T47D (cell line): ENCODE measurements around the gene AGPAT3.

Source experiments
- DNase-seq, 2 experiments: peaks; one replicate each; pipeline versions ENCODE4 v3.0.0 to v3.0.0-alpha.2; 2011 to 2012; ENCODE audit warnings: low read depth in 1 of 2, low spot score in 1 of 2
- JUND ChIP-seq: IDR thresholded peaks from 2 replicates; pipeline ENCODE4 v1.6.1; 2012; ENCODE audit warnings: low read depth
- in situ Hi-C: cut with HindIII; loops from 2 replicates; pipeline ENCODE4 v1.10.0; 2016; ENCODE audit warnings: low sequenced_read_pairs, low pct_unique_long_range_greater_than_20kb

AGPAT3 gene

DNA sequence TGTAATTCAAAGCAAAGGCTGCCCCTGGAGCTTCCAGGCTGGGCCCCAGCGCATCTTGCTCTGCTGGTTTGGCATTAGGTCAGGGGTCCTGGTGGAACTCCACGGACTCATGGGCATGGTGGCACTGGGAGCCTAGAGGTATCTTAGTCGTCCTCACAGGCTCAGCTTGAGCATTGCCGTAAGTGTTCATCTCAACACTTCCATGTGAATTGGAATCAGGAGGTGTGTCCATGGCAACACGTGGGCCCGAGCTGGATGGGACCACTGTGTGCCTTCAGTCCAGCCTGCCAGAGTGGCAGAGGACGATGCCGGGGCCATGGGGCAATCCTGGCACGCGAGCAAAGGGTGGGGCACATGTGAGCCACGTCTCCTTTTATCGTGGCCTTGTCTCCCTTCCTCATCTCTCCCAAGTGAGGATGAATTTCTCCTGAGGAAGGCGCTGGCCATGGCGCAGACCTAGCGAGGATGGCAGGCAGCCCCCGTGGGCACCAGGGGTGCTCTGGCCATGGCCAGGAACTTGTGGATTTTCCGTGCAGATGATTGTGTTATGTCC is 47.0 kb downstream of the AGPAT3 start:
- TF ChIP-seq JUND, result no peak
- in situ Hi-C loops, result no loop called here
- DNase-seq, result no peak

GRCh38 chr21:43912500-43912899 is 47.5 kb downstream of the AGPAT3 start:
- no peak for TF ChIP-seq JUND
- DNase-seq, result no peak
- in situ Hi-C loops, result no loop called here

DNA sequence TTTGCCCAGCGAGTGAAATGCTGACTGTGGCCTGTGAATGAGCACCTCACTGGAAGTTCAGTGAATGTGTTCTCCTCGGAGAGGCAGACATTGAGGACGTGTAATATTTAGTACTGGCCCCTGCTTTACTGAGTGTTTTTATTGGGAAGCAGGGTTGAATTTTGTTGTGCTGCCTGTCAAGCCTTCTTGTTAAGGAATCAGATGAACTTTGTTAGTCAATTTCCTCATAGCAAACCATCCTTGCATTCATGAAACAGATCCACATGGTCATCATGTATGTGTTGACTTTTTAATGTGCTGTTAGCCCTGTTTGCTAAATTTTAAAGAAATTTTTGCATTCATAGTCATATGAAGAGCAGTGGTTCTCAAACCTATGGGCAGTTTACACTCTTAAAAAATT is 47.9 kb downstream of the AGPAT3 start:
- no peak for TF ChIP-seq JUND
- in situ Hi-C loops, result no loop called here
- DNase-seq, result no peak

DNA sequence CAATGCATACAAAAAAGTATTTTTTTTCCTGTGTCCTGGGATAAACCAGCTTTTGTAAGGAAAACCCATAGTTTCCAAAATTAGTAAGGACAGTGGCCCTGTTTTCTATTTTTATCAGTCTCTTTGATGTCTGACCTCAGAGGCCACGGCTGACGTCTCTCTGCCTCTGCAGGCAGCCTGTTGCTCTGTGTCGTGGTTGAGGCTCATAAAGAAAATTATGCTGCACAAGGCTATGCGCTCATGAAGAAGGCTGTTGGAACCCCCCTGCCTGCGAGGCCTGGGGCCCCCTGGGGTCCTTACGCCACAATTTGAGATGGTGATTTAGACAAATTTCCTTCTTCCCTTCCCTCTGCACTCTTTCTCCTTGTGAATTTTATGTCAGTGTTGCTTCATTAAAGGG is 48.9 kb downstream of the AGPAT3 start:
- in situ Hi-C loops, result no loop called here
- TF ChIP-seq JUND, result no peak
- DNase-seq, result no peak

DNA sequence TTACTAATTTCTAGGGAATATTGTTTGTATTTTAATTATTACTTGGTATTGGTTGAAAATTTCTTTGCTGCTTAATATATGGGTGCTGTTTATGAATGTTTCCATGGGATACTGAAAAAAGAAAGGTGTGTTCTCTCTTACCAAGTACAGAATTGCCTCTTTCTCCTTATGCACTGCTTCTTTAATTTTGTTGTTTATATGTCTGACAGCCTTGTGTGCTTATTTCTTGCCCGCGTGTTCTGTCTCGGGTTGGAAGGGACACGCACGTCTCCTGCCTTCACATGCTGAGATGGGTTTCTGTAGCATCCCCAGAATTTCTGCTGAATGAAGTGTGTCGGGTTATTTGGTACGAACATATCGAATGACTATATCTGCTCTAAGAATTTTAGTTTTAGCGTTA is 51.1 kb downstream of the AGPAT3 start:
- no peak for TF ChIP-seq JUND
- in situ Hi-C loops, result no loop called here
- no peak for DNase-seq

DNA sequence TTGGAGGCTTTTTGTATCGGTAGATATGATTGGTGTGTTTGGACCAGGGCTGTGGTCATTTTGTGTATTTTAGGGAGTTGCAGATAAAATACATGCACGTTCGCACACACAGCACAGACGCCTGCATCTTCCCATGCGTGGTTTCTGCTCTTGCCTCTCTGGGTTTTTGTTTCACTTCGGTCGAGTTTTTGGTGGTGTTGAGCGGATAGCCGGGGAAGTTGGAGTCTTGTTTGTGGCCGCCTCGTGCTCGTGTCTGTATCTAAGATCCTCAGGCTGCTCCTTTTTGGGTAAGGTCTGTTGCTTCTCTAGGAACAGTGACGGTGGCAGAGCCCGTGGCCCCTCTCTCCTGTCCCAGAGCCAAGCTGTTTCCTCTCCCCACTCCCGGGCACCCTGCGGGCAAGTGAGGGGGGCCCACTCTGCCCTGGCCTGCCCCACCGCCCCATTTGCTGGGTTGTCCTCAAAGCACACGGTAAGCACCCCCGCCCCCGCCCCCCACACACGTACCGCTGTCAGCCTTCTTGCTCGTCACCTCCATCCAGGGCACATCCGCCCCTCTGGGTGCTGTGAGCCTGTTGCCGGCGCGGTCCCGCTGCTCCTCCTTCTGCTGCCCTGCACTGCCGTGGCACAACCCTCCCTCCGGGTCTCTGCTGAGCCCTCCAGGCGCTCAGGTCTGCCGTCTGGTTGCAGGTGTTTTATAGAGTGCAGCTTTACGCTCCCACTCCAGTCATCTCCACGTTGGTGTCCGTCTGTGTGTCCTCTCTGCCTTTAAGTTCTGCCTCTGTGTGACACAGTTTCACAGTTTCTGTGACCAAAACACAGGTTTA is 51.9 kb downstream of the AGPAT3 start:
- no peak for DNase-seq
- in situ Hi-C loops, result no loop called here
- no peak for TF ChIP-seq JUND

DNA sequence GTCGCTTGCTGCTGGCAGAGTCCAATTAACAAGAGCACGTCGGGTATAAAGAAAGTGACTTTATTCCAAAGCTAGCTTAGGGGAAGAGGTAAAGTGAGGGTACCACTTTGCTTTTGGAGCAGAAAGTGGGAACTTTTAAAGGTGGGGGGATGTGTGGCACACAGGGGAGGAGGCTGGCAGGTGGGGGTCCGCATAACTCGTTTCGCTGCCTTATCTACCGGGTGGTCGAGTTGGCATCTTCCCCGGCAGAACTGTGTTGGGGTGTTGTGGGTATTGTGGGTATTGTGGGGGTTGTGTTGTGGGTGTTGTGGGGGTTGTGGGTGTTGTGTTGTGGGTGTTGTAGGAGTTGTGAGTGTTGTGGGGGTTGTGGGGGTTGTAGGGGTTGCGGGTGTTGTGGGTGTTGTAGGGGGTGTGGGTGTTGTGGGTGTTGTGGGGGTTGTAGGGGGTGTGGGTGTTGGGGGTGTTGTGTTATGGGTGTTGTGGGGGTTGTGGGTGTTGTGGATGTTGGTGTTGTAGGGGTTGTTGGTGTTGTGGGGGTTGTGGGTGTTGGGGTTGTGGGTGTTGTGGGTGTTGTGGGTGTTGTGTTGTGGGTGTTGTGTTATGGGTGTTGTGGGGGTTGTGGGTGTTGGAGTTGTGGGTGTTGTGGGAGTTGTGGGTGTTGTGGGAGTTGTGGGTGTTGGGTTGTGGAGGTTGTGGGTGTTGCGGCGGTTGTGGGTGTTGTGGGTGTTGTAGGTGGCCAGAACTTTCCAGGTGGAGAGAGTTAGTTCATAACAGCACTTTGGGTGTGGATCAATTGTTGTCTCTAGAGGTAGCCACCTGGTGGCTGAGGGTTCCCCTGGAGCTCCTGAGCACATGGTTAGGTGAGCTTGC is 52.7 kb downstream of the AGPAT3 start:
- no peak for TF ChIP-seq JUND
- DNase-seq, result peak; percentile 45 to 51
- in situ Hi-C loops, result no loop called here

DNA sequence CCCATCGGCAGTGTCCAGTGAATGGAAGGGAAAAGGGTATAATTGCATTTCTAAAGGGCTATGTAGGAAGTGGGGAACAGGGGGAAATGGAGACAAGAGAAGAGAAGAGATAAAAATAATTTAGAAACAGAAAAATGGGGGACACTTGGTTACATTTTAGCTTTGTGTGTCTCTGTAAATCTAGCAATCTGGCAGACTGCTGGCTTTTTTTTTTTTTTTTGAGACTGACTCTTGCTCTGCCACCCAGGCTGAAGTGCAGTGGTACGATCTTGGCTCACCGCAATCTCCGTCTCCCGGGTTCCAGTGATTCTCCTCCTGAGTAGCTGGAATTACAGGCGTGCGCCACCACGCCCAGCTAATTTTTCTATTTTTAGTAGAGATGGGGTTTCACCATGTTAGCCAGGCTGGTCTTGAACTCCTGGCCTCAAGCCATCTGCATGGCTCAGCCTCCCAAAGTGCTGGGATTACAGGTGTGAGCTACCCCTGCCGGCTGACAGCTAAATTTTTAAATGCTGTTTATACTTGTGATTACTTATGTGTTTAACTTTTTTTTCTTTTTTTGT is 53.4 kb downstream of the AGPAT3 start:
- in situ Hi-C loops, result no loop called here
- no peak for TF ChIP-seq JUND
- DNase-seq, result no peak

GRCh38 chr21:43919283-43919682 is 54.3 kb downstream of the AGPAT3 start:
- TF ChIP-seq JUND, result no peak
- DNase-seq, result no peak
- in situ Hi-C loops, result no loop called here

- TF ChIP-seq JUND, result no peak
- in situ Hi-C loops, result no loop called here
- DNase-seq, result no peak
Observed at GRCh38 chr21:43919871-43920801, 55.1 kb downstream of the AGPAT3 start.

DNA sequence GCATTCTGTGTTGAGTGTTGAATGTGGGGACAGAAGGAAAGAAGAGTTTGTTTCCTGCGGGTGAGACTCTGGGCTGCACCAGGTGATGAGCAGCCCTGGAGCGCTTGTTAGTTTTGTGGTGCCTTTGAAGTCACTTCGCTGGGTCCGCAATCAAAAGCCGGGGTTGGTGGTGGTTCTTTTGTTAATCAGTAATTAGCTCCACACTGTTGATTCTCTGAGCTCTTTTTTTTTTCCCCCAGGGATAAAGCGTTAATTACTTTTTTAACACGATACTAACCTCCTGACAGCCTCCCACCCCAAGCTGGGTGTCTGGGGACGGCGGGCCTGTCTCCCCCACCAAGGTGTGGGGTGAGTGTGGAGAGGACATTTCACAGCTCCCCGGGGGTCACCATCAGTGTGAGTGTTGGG is 56.6 kb downstream of the AGPAT3 start:
- TF ChIP-seq JUND, result no peak
- no peak for DNase-seq
- in situ Hi-C loops, result no loop called here
